Motor neuron (in vitro differentiated cells): ENCODE measurements around the gene MED6. TPM values are rescaled to one million over a fixed set of nuclear protein-coding genes. Genes with fewer than 3 reads are reported as not detected.

Experiments used
- ATAC-seq, 8 experiments: fragments of 200-7000 bp; cut with Tn5 transposase; replicated peaks in 6 of 8; 2 replicates each; pipeline ENCODE4 v1.8.0; 2021; ENCODE audit warnings: mild to moderate bottlenecking in 8 of 8, moderate library complexity in 8 of 8
- H3K27ac ChIP-seq, 2 donors: fragments of 250-450 bp; sonication (Bioruptor Pico); 2 replicates each; pipeline ENCODE4 v1.9.0; 2021; ENCODE audit warnings: antibody characterized with exemption in 2 of 2, mild to moderate bottlenecking in 2 of 2, moderate library complexity in 1 of 2
- H3K4me1 ChIP-seq, 2 donors: fragments of 250-450 bp; sonication (Bioruptor Pico); replicated peaks in 1 of 2; 2 replicates each; pipeline ENCODE4 v1.6.1; 2021; ENCODE audit warnings: antibody characterized with exemption in 2 of 2, mild to moderate bottlenecking in 2 of 2, moderate library complexity in 1 of 2
- H3K4me3 ChIP-seq, 5 donors: fragments of 250-450 bp; sonication (Bioruptor Pico); 2 replicates each; pipeline ENCODE4 v1.9.0; 2021; ENCODE audit warnings: antibody characterized with exemption in 5 of 5, mild to moderate bottlenecking in 5 of 5, moderate library complexity in 4 of 5
- WGBS, 10 experiments: fragments of 450-650 bp; shearing (Covaris generic); methylation state at CpG; one replicate each; pipeline ENCODE4 v1.0.0; 2022; 5-methylcytosine and 5-hydroxymethylcytosine counted together
- in situ Hi-C, 9 experiments: fragments of 400-800 bp; cut with MboI; loops; one replicate each; pipeline ENCODE4 v1.15.0; 2021; ENCODE audit warnings: low sequenced_read_pairs in 9 of 9, low pct_unique_long_range_greater_than_20kb in 2 of 9; ENCODE audit not compliant: unreplicated experiment in 9 of 9
- total RNA-seq, 8 experiments: library from RNA; unstranded; fragments of 300-600 nt; gene quantifications; 2 replicates each; pipeline versions ENCODE4 v1.2.3 to v1.2.4, GENCODE V29; 2022

MED6 gene
- total RNA-seq, 8 experiments from 2014 or later: 28.3 to 49.0 (median 35.8) TPM

DNA sequence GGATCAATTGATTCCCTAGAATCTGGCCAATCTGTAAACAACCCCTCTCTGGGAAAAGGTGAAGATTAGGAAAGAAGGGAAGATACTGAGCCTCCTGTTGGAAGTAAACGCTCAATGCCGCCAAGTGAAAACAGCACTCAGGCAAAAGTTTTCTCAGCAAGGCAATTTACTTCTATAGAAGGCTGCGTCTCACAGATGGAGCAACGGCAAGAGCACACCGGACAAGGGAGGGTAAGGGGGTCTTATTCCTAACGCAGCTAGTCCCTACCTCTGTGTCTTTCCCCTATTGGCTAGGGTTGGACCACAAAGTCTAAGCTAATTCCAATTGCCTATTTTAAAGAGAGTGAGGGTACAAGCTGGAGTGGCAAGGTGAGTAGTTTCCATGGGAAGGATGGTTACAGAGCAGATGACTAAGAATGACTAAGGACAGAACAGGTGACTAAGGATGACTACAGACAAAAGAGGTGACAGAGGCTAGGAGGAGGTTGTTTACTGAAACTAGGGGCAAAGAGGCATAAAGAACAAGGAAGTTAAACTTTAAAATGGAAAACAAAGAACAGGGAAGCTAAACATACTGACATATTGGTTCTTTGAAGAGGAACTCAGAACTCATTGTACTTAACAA is 35.6 kb upstream of the MED6 start:
- Histone ChIP-seq H3K27ac (no peak overlapping the region), H3K4me3 (no peak overlapping the region), H3K4me1 (peaks cover 0 to 4% of the 10 kb centered on the region in 2 donors)
- WGBS, 10 experiments: 40 to 98% (median 84%) methylated on average over 2 to 6 of the region's 6 CpGs; no CpG with 5 or more reads in 2 of the 10 experiments
- in situ Hi-C loops: loop anchor here in 1 of 9 experiments (25.0 kb wide), 1 partner anchor 326 kb away; no protein-coding TSS in a partner anchor
- no peak for ATAC-seq

DNA sequence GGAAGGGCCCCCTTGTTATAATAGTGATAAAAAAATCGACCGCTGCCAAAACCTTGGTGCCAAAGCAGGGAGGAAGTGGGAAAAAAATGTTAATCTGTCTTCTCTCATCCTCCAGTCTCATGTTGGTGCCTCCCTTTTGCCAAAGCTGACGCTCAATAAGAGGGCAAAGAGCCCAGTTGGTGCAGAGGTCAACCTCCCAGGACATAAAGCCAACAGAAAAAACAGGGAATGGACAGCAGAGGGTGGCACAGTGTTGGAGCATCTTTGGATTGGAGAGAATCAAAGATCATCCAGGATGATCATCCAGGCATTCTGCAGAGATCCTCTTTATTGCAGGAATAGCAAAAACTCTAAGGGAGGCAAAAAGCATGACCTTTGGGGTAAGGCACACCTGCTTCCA is 31.5 kb upstream of the MED6 start:
- H3K27ac ChIP-seq: no peak overlapping the region
- no peak for ATAC-seq
- in situ Hi-C loops: loop anchor here in 1 of 9 experiments (25.0 kb wide), 1 partner anchor 330 kb away; no protein-coding TSS in a partner anchor
- H3K4me3 ChIP-seq: no peak overlapping the region
- no peaks in the 10 kb centered on the region for H3K4me1 ChIP-seq
- 25 to 100% (median 83%) methylated on average over 1 to 3 of the region's 3 CpGs; no CpG with 5 or more reads in 1 of the 10 experiments for WGBS, 10 experiments

DNA sequence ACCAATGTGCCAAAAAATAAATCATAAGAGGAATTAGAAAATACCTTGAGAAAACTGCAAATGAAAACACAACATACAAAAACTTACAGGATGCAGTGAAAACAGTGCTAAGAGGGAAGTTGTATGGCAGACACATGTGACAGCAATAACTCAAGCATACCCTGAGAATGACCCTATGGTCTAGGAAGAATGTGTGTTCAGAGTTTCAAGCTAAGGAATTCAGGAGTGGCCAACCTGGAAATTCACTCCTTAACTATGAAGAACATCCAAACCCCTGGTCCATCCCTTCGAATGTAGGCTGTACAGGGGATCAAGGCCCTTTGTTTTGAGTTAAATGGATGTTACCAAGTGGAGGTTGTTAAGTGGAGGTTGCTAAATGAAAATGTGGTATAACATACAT is 24.5 kb upstream of the MED6 start:
- ATAC-seq: no peak
- Histone ChIP-seq H3K4me3 (no peak overlapping the region), H3K4me1 (no peaks in the 10 kb centered on the region), H3K27ac (no peak overlapping the region)
- WGBS, 10 experiments: 11 to 100% (median 92%) methylated on average over 1 of the region's 1 CpG; no CpG with 5 or more reads in 4 of the 10 experiments
- in situ Hi-C loops: loop anchor here in 3 of 9 experiments (10.0 to 25.0 kb wide), 4 partner anchors 90 to 337 kb away; partner anchors contain the start of gene MAP3K9 (in 2 of the 3)

DNA sequence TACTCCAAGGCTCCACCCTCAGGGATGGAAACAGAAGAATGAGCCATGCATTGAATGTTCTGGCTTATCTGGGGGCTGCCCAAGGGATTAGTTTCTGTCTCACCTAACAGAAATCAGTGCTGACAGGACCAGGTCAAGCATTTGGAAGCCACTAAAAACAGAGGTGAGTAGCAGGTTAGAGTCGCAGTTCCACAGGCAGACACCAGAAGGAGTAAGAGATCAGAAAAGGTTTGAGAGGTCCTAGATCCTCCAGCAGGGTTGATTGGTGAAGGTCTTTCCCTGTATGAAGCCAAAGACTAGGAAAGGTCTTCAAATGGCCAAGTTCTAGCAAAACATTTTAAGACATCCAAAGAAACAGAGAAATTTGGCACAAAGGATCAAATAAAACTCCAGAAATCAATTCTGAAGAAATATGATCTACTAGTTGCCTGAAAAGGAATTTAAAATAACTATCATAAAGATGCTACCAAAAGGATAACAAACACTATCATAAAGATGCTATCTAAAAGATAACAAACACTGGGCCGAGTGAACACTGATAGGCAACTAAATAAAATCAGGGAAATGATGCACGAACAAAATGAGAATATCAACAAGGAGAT is 21.8 kb upstream of the MED6 start:
- no peaks in the 10 kb centered on the region for H3K4me1 ChIP-seq
- peak in 3 of 8 experiments; percentile 73 to 88 (median 75) for ATAC-seq
- H3K4me3 ChIP-seq: no peak overlapping the region
- in situ Hi-C loops: loop anchor here in 3 of 9 experiments (10.0 to 25.0 kb wide), 3 partner anchors 93 to 193 kb away; partner anchors contain the start of gene MAP3K9 (in 2 of the 3)
- 0 to 54% (median 24%) methylated on average over 1 to 3 of the region's 3 CpGs for WGBS, 10 experiments
- no peak overlapping the region for H3K27ac ChIP-seq

DNA sequence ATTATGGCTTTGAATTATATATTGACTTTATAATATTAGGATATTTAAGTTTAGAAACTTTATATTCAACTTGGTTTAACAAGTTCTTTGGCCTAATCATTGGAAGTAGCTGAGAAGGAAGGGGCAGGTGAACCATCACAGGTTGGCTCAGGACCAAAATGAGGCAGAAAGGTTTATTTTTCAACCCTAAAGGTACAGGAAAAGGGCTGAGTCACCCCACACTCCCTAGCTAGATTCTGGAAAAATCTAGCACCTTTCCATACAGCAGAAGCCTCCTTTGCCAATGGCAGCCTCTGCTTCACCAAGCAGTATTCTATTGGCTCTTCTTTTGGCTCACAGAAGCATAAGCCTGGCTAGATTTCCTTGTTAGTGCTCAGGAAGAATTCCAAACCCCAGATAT is 19.3 kb upstream of the MED6 start:
- in situ Hi-C loops: loop anchor here in 3 of 9 experiments (10.0 to 25.0 kb wide), 3 partner anchors 95 to 195 kb away; partner anchors contain the start of gene MAP3K9 (in 2 of the 3)
- H3K4me3 ChIP-seq: no peak overlapping the region
- H3K27ac ChIP-seq: no peak overlapping the region
- no peaks in the 10 kb centered on the region for H3K4me1 ChIP-seq
- ATAC-seq: no peak

DNA sequence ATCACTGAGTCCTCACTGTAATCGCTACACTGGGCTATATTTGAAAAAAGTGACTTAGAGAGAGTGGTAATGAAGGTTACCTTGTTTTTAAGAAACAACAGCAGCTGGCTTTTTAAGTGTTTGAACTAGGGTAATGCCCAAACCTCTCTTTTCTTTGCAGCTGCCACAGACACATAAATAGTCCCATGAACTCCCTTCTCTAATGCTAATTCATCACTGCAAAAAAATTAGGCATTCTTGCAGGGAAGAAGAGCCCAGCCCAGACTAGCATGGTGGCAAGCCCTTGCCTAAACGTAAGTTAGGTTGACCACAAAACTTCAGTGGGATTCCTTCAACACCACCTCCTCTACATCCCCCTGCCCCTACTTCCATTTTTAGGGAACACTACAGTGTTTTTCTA is 17.9 kb upstream of the MED6 start:
- Histone ChIP-seq H3K4me1 (no peaks in the 10 kb centered on the region), H3K27ac (no peak overlapping the region), H3K4me3 (no peak overlapping the region)
- ATAC-seq: peak in 2 of 8 experiments; percentile 39 to 69
- in situ Hi-C loops: loop anchor here in 2 of 9 experiments (25.0 kb wide), 1 partner anchor 194 kb away; the partner anchor contains the start of gene MAP3K9 (in 2 of the 2)
- WGBS, 10 experiments: 17 to 100% (median 68%) methylated on average over 1 to 2 of the region's 2 CpGs; no CpG with 5 or more reads in 4 of the 10 experiments

DNA sequence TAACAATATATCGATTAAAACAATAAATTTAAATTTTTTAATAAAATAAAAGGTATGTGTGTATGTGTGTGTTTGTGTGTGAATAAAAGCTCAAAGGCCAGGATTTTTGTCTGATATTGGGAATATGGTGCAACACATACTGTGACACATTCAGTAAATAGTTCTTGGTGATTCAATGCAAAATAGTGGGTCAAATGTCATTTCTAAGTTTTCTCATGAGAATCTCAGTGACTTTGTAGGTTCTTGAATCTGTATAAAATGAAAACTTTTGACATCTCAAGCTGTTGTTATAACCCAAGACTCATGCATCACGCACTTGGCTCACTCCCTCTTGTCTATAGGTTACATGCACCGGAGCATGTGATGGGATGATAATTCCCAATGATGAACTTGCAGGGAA is 16.2 kb upstream of the MED6 start:
- H3K27ac ChIP-seq: no peak overlapping the region
- in situ Hi-C loops: loop anchor here in 2 of 9 experiments (25.0 kb wide), 1 partner anchor 196 kb away; the partner anchor contains the start of gene MAP3K9 (in 2 of the 2)
- ATAC-seq: no peak

DNA sequence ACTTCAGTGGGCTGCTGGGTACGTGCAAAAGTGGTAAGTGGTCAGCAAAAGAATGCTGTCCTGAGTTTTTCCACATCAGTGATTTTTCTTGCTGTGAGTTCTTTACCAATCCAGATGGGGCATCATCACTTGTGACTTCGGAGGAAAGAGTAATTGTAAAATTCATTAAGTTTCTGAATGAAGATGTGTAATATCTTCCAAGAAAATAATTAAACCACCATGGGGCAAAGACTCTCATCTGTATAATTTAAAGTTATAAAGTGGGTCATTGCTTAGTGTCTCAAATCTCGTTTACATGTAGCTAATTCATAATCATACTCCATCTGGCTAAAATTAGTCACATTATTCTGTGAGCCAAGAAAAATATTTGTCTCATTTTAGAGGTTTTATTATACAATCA is 10.8 kb upstream of the MED6 start:
- ATAC-seq: no peak
- H3K27ac ChIP-seq: no peak overlapping the region
- in situ Hi-C loops: loop anchor here in 2 of 9 experiments (25.0 kb wide), 1 partner anchor 201 kb away; the partner anchor contains the start of gene MAP3K9 (in 2 of the 2)
- 0 to 76% (median 15%) methylated on average over 1 to 3 of the region's 3 CpGs; no CpG with 5 or more reads in 2 of the 10 experiments for WGBS, 10 experiments
- no peaks in the 10 kb centered on the region for H3K4me1 ChIP-seq
- H3K4me3 ChIP-seq: no peak overlapping the region

More for the DNA sequence above, 16.2 kb upstream of the MED6 start:
- Histone ChIP-seq H3K4me1 (no peaks in the 10 kb centered on the region), H3K4me3 (no peak overlapping the region)
- 38 to 96% (median 86%) methylated on average over 1 to 3 of the region's 3 CpGs for WGBS, 10 experiments

DNA sequence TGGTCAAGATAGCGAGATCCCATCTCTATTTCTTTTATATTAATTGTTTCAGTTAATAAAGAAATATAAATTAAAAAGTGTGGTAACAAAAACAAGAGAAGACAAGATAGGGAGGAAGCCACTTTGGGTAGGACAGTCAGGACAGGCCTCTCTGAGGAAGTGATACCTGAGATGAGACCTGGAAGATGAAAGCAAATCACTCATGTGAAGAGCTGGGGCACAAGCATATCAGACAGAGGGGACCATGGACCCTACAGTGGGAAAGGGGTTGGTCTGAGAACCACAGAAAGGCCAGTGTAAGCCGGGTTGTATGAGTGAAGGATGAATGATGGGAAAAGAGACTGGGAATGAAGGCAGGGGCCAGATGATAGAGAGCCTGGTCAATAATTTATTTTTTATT is 1.8 kb upstream of the MED6 start:
- no peak for ATAC-seq
- in situ Hi-C loops: loop anchor here in 2 of 9 experiments (25.0 kb wide), 1 partner anchor 210 kb away; the partner anchor contains the start of gene MAP3K9 (in 2 of the 2)

DNA sequence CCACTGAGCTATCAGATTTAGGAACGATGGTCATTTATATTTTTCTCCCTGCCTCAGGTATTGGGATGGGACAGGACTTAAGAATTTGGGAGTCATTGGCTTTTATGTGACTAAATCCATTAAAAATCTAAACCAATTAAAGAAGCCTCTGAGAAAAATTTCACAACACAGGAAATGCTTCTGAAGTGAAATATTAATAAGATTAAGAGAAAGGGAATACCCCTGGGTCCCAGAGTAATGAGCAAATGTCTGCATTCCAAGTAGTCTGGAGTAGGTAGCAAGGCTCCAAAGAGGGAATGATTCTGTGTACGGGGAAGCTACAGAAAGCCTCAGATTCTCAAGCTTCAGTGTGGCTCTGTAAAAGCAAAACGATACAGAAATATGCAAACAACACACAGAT is 707 bp upstream of the MED6 start:
- peak overlapping the region in 1 of 2 donors; percentile 41 for H3K27ac ChIP-seq
- 0 to 78% (median 55%) methylated on average over 1 to 3 of the region's 3 CpGs for WGBS, 10 experiments
- H3K4me1 ChIP-seq: peaks cover 7 to 12% of the 10 kb centered on the region in 2 donors
- in situ Hi-C loops: loop anchor here in 2 of 9 experiments (25.0 kb wide), 1 partner anchor 211 kb away; the partner anchor contains the start of gene MAP3K9 (in 2 of the 2)
- ATAC-seq: no peak
- H3K4me3 ChIP-seq: peak overlapping the region; percentile 82 to 100 (median 94)

More for the DNA sequence above, 1.8 kb upstream of the MED6 start:
- Histone ChIP-seq H3K27ac (no peak overlapping the region), H3K4me1 (peaks cover 7 to 12% of the 10 kb centered on the region in 2 donors), H3K4me3 (no peak overlapping the region)
- 60 to 100% (median 93%) methylated on average over 1 to 2 of the region's 2 CpGs; no CpG with 5 or more reads in 2 of the 10 experiments for WGBS, 10 experiments

DNA sequence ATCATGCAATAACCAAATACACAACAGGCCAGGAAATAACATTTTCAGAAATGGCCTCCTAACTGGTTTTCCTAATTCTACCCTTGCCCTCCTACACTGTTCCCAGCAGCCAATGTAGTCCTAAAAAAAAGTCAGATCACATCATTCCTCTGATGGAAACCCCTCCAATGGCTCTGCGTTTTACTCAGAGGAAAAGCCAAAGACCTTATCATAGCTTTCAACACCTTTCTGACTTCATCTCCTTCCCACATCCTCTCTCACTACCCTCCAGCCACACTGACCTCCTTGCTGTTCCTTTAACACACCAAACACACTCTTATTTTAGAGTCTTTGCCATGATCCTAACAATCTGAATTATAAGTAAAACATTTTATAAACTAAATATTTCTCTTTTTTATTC is 1.1 kb downstream of the MED6 start:
- no peak overlapping the region for H3K27ac ChIP-seq
- peak overlapping the region; percentile 82 to 100 (median 94) for H3K4me3 ChIP-seq
- no peak for ATAC-seq
- WGBS, 10 experiments: 33 to 100% (median 75%) methylated on average over 1 of the region's 1 CpG; no CpG with 5 or more reads in 1 of the 10 experiments
- in situ Hi-C loops: no loop called here
- H3K4me1 ChIP-seq: peaks cover 7 to 12% of the 10 kb centered on the region in 2 donors

DNA sequence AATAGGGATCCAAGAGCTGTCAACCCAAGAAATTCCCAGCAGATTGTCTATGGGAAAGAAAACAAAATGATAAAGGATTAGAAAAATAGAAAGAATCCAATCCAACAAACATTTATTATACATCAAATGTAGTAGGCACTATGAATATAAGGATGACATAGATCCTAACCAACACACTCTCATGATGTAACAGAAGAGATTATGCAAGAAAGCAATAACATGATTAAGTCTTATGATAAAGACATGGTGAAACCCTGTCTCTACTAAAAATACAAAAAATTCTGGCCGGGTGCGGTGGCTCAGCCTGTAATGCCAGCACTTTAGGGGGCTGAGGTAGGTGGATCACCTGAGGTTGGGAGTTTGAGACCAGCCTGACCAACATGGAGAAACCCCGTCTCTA is 2.7 kb downstream of the MED6 start:
- ATAC-seq: no peak
- in situ Hi-C loops: no loop called here
- WGBS, 10 experiments: 74 to 100% (median 95%) methylated on average over 2 to 3 of the region's 3 CpGs; no CpG with 5 or more reads in 2 of the 10 experiments

More for the DNA sequence above, 2.7 kb downstream of the MED6 start:
- H3K4me3 ChIP-seq: no peak overlapping the region
- no peak overlapping the region for H3K27ac ChIP-seq
- H3K4me1 ChIP-seq: peaks cover 7 to 12% of the 10 kb centered on the region in 2 donors
